Neural progenitor cell (in vitro differentiated cells): ENCODE results near the gene GDE1. TPM values are rescaled to one million over a fixed set of nuclear protein-coding genes. Genes with fewer than 3 reads are reported as not detected.

ENCODE experiments used
- DNase-seq: peaks from one replicate; pipeline ENCODE4 v3.0.0-alpha.2; 2016; ENCODE audit warnings: low spot score
- H2AFZ ChIP-seq: fragments of 200-600 bp; sonication (generic); replicated peaks from 2 replicates; pipeline ENCODE4 v1.6.1; 2016; ENCODE audit warnings: antibody characterized with exemption
- H3F3A ChIP-seq: fragments of 200-600 bp; sonication (generic); 2 replicates; pipeline ENCODE4 v1.6.1; 2016; ENCODE audit warnings: antibody characterized with exemption, low read depth
- H3K27ac ChIP-seq: fragments of 200-600 bp; sonication (generic); 2 replicates; pipeline ENCODE4 v1.5.1; 2016; ENCODE audit warnings: mild to moderate bottlenecking
- H3K27me3 ChIP-seq: fragments of 200-600 bp; sonication (generic); 2 replicates; pipeline ENCODE4 v1.6.1; 2016; ENCODE audit warnings: mild to moderate bottlenecking, moderate library complexity
- H3K36me3 ChIP-seq: fragments of 200-600 bp; sonication (generic); 2 replicates; pipeline ENCODE4 v1.5.1; 2016
- H3K4me1 ChIP-seq: fragments of 200-600 bp; sonication (generic); 2 replicates; pipeline ENCODE4 v1.6.1; 2016; ENCODE audit warnings: mixed run types
- H3K4me2 ChIP-seq: fragments of 200-600 bp; sonication (generic); 2 replicates; pipeline ENCODE4 v1.6.1; 2016
- H3K4me3 ChIP-seq: fragments of 200-600 bp; sonication (generic); 2 replicates; pipeline ENCODE4 v1.5.1; 2016
- H3K79me2 ChIP-seq: fragments of 200-600 bp; sonication (generic); 2 replicates; pipeline ENCODE4 v1.6.1; 2016; ENCODE audit warnings: low read depth
- H3K9ac ChIP-seq: fragments of 200-600 bp; sonication (generic); 2 replicates; pipeline ENCODE4 v1.6.1; 2016
- H3K9me3 ChIP-seq: fragments of 200-600 bp; sonication (generic); 2 replicates; pipeline ENCODE4 v1.5.1; 2016; ENCODE audit warnings: low read depth
- H4K20me1 ChIP-seq: fragments of 200-600 bp; sonication (generic); 2 replicates; pipeline ENCODE4 v1.6.1; 2016; ENCODE audit warnings: low read depth
- H3K27ac Mint-ChIP-seq: 3 replicates; pipeline ENCODE4 v1.8.0; 2021; ENCODE audit warnings: mixed read lengths
- H3K27me3 Mint-ChIP-seq: 2 replicates; pipeline ENCODE4 v1.8.0; 2022; ENCODE audit warnings: low read depth, mild to moderate bottlenecking, inconsistent platforms, moderate library complexity, mixed read lengths; ENCODE audit not compliant: insufficient read depth
- H3K36me3 Mint-ChIP-seq: 3 replicates; pipeline ENCODE4 v1.8.0; 2021; ENCODE audit warnings: mixed read lengths
- H3K4me1 Mint-ChIP-seq: 3 replicates; pipeline ENCODE4 v1.8.0; 2021; ENCODE audit warnings: mixed read lengths
- H3K4me3 Mint-ChIP-seq: 3 replicates; pipeline ENCODE4 v1.8.0; 2021; ENCODE audit warnings: mild to moderate bottlenecking, moderate library complexity, mixed read lengths
- H3K9me3 Mint-ChIP-seq: 3 replicates; pipeline ENCODE4 v1.8.0; 2020; ENCODE audit warnings: mixed read lengths
- EZH2 ChIP-seq: fragments of 200-600 bp; sonication (generic); IDR thresholded peaks from 2 replicates; pipeline ENCODE4 v1.6.1; 2017; ENCODE audit warnings: antibody characterized with exemption, mild to moderate bottlenecking, moderate library complexity
- EZH2phosphoT487 ChIP-seq: fragments of 200-600 bp; sonication (generic); IDR thresholded peaks from 2 replicates; pipeline ENCODE4 v1.6.1; 2017; ENCODE audit warnings: antibody characterized with exemption
- total RNA-seq: library from RNA; depleted of rRNA; stranded (reverse); fragments of >200 nt; gene quantifications from 2 replicates; pipeline ENCODE4 v1.2.3, GENCODE V29; 2015; ENCODE audit warnings: low replicate concordance
- TF ChIP-seq, protein P1 (sequence below): fragments of 200-600 bp; sonication (generic); IDR thresholded peaks from 2 replicates; pipeline ENCODE4 v1.5.1; 2017; ENCODE audit warnings: antibody characterized with exemption, mild to moderate bottlenecking

Gene GDE1
- total RNA-seq, 1 donor from 2014 or later, result 43.0 TPM

DNA sequence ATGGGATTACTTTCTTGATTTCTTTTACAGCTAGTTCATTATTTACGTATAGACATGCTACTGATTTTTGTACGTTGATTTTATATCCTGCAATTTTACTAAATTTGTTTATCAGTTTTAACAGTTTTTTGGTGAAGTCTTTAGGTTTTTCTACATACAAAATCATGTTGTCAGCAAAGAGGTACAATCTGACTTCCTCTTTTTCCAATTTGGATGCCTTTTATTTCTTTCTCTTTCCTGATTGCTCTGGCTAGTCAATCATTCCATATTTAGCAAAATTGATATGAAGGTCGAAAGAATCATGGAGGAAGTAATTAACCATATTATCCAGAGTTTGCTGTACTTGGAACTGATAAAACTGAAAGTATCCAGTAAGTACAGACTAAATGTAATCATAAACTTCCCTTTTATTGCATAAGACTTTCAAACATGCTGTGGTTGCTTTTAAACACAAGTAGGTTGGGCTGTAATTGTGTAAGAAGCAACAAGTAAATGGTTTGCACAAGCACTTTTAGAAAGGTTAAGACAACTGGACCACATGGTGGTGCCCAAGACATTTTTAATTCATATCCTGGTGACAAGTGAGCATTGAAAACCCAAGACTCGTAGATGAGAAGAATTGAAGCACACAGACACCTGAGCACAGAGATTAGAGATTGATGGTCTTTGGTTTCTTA lies 8.4 kb downstream of the GDE1 start:
- no peak overlapping the region for H2AFZ ChIP-seq
- H3K4me3 Mint-ChIP-seq, result no peak overlapping the region
- DNase-seq, result no peak
- H3K27me3 Mint-ChIP-seq, result peaks cover 2% of the 10 kb centered on the region
- H3K27ac Mint-ChIP-seq, result no peak overlapping the region
- H3K4me1 ChIP-seq, result no peaks in the 10 kb centered on the region
- H3K9ac ChIP-seq, result no peak overlapping the region
- no peaks in the 10 kb centered on the region for H3K27me3 ChIP-seq
- H3K4me1 Mint-ChIP-seq, result peaks cover 3% of the 10 kb centered on the region
- no peak overlapping the region for H3K4me2 ChIP-seq
- TF ChIP-seq, protein P1, sequence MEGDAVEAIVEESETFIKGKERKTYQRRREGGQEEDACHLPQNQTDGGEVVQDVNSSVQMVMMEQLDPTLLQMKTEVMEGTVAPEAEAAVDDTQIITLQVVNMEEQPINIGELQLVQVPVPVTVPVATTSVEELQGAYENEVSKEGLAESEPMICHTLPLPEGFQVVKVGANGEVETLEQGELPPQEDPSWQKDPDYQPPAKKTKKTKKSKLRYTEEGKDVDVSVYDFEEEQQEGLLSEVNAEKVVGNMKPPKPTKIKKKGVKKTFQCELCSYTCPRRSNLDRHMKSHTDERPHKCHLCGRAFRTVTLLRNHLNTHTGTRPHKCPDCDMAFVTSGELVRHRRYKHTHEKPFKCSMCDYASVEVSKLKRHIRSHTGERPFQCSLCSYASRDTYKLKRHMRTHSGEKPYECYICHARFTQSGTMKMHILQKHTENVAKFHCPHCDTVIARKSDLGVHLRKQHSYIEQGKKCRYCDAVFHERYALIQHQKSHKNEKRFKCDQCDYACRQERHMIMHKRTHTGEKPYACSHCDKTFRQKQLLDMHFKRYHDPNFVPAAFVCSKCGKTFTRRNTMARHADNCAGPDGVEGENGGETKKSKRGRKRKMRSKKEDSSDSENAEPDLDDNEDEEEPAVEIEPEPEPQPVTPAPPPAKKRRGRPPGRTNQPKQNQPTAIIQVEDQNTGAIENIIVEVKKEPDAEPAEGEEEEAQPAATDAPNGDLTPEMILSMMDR, result no peak
- TF ChIP-seq EZH2 (no peak), EZH2phosphoT487 (no peak)
- peaks cover 45% of the 10 kb centered on the region for H3K36me3 Mint-ChIP-seq
- H3K4me3 ChIP-seq, result no peak overlapping the region
- no peaks in the 10 kb centered on the region for H3F3A ChIP-seq
- H3K9me3 Mint-ChIP-seq, result peaks cover 9% of the 10 kb centered on the region
- no peaks in the 10 kb centered on the region for H3K9me3 ChIP-seq
- no peak overlapping the region for H3K27ac ChIP-seq
- peaks cover 11% of the 10 kb centered on the region for H3K79me2 ChIP-seq
- peaks cover 24% of the 10 kb centered on the region for H3K36me3 ChIP-seq
- H4K20me1 ChIP-seq, result no peaks in the 10 kb centered on the region

DNA sequence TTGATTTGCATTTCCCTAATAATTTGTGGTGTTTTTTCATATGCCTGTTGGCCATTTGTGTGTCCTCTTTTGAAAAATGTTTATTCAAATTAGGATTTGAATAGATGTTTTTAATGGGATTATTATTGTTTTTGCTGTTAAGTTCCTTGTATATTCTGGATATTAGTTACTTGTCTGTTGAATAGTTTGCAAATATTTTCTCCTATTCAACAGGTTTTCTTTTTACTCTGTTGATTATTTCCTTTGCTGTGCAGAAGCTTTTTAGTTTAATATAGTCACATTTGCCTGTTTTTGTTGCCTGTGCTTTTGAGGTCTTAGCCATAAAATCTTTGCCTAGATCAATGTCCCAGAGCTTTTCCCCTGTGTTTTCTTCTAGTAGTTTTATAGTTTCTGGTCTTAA lies 9.6 kb downstream of the GDE1 start:
- Histone ChIP-seq H3K4me1 (no peaks in the 10 kb centered on the region), H3K79me2 (peaks cover 5% of the 10 kb centered on the region), H3K4me2 (no peak overlapping the region), H3K27me3 (no peaks in the 10 kb centered on the region), H3K9ac (no peak overlapping the region), H3K36me3 (peaks cover 24% of the 10 kb centered on the region), H3K27ac (no peak overlapping the region), H3K4me3 (no peak overlapping the region), H3K9me3 (no peaks in the 10 kb centered on the region), H2AFZ (no peak overlapping the region), H3F3A (no peaks in the 10 kb centered on the region), H4K20me1 (no peaks in the 10 kb centered on the region)
- H3K4me3 Mint-ChIP-seq, result no peak overlapping the region
- H3K4me1 Mint-ChIP-seq, result no peaks in the 10 kb centered on the region
- peaks cover 49% of the 10 kb centered on the region for H3K36me3 Mint-ChIP-seq
- TF ChIP-seq EZH2 (no peak), EZH2phosphoT487 (no peak)
- TF ChIP-seq, protein P1, result no peak
- no peak overlapping the region for H3K27ac Mint-ChIP-seq
- peaks cover 2% of the 10 kb centered on the region for H3K27me3 Mint-ChIP-seq
- H3K9me3 Mint-ChIP-seq, result peaks cover 9% of the 10 kb centered on the region
- DNase-seq, result no peak

DNA sequence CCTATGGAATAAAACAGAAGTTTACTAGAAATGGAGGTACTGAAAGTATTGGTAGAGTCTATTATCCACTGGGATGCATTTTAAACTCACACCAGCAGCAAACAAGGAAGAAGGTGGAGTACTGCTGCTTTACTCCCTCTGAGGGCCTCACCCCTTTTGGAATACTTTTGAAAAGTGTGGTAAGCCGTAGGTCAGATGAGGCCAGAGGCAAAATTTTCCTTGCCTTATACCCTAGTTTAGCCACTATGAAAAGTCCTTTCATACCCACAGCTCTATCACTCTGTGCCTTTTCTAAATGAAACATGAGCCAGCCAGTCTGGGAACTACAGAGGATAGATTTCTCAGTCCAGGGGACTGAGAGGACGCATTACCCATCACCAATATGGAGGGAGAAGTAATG lies 14.0 kb downstream of the GDE1 start:
- Mint-ChIP-seq H3K4me3 (no peak overlapping the region), H3K27ac (no peak overlapping the region), H3K36me3 (peaks cover 42% of the 10 kb centered on the region), H3K27me3 (peaks cover 2% of the 10 kb centered on the region), H3K9me3 (peaks cover 5% of the 10 kb centered on the region), H3K4me1 (no peaks in the 10 kb centered on the region)
- H3F3A ChIP-seq, result no peaks in the 10 kb centered on the region
- no peaks in the 10 kb centered on the region for H3K4me1 ChIP-seq
- no peak overlapping the region for H2AFZ ChIP-seq
- H3K79me2 ChIP-seq, result no peaks in the 10 kb centered on the region
- TF ChIP-seq, protein P1, result no peak
- TF ChIP-seq EZH2, result no peak
- TF ChIP-seq EZH2phosphoT487, result no peak
- no peaks in the 10 kb centered on the region for H4K20me1 ChIP-seq
- peaks cover 12% of the 10 kb centered on the region for H3K36me3 ChIP-seq
- H3K27me3 ChIP-seq, result no peaks in the 10 kb centered on the region
- H3K4me3 ChIP-seq, result no peak overlapping the region
- H3K9ac ChIP-seq, result no peak overlapping the region
- no peak overlapping the region for H3K4me2 ChIP-seq
- no peak for DNase-seq
- no peak overlapping the region for H3K27ac ChIP-seq
- H3K9me3 ChIP-seq, result no peaks in the 10 kb centered on the region
